ENCODE data around the gene ADAM8.

ADAM8 gene

DNA sequence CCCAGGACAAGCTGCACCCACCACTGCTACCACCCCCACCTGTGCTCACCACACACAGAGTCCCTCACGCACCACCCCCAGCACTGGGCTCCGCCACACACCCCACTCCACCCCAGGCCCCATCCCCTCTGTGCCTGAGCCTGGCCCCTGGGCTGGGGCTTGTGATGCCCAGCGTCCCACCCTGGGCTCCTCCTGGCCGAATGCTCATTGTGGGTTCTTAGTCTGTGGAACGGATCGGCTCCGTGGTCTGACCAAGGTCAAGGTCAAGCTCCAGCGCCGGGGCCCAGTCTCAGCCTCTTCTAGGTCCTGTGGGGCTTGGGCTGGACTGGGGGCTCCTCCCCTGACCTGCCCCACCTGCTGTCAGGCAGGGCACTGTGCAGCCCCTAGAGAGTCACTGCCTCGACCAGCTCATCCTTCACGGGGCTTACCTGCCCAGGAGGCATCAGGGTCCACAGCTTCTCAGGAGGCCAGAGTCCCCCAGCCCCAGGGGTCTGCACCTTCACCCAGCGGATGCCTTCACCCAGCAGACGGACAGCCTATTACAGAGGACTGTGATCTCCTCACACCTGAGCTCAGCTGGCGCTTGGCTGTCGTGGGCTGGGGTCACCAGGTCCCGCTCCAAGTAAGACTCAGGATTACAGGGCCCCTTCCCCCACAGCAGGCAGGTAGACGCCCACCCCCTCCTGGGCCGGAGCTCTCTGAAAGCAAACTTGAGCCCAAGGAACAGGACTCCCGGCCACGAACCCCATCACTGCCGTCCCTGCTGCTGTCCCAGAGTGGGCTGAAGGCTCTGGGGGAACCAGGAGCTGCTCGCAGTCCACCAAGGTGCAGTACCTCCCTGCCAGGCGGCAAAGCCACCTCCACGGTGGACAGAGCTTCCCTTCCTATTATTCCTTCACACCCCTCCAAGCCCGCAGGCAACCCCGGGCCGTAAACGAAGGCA is 61.9 kb downstream of the ADAM8 start:
- no peak for DNase-seq (ENCODE audit: extremely low read depth in 1 of 2, low read depth in 1 of 2)

DNA sequence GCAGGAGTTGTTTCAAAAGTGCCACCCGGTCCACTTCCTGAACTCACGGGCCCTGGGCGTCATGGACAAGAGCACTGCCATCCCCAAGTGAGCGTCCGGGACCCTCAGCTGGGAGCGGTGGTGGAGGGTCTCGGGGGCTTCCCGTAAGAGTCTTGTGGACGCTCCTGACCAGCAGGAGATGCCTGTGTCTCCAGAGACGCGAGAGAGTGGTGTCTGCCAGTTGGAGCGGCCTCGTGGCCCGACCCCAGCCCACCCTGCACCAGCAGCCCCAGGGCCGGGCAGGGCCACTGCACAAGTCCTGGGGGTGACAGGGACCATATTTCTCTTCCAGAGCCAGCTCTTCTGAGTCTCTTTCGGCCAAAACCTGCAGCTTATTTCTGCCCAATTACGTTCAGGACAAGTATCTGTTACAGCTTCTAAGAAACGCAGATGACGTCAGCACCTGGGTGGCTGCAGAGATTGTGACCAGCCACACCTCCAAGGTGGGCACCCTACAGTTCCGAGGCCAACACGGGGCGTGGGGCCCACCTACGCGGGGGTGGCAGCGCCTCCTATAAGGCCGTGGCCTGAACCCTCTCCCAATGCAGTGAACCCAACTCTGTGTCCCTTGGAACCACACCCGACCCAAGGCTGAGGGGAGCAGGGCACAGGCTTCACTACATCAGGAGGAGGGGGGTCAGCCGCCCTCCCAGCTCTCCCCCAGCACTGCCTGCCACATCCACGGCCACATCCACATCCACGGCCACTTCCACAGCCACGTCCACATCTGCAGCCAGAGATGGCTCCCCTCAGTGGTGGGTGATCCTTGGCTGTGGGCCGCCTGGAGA is 62.8 kb downstream of the ADAM8 start:
- no peak for DNase-seq (ENCODE audit: extremely low read depth in 1 of 2, low read depth in 1 of 2)

DNA sequence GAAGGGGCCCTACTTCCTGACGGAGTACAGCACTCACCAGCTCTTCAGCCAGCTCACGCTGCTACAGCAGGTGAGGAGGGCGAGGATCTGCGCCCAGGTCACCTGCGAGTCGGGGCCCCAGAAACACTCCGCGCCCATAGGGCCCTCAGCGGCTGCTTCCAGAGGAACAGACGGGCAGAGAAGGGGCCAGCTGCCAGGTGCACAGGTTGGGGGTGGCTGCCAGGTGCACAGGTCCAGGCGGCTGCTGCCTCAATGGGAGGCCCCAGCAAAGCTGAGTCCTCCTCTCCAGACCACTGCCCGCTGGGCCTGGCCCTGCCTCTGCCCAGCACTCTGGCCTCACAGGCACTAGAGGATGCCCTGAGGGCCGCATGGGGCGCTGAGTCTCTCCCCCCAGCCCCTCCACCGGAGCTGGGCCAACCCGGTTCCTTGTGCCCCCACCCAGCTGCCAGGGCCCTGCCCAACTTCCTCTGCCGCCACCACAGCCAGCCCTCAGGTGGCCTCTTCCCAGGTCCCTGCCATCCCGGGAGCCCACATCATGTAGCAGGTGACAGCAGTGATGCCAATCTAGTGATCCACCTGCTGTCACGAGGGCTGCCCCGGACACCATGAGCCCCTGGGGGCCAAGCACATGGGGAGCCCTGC is 63.7 kb downstream of the ADAM8 start:
- no peak for DNase-seq (ENCODE audit: extremely low read depth in 1 of 2, low read depth in 1 of 2)

Data from activated CD8-positive, alpha-beta memory T cell treated with anti-CD3 and anti-CD28 coated beads for 1 hour (primary cell).